IMR-90 (cell line): Measurements from ENCODE around the gene ABCC4. TPM values are rescaled to one million over a fixed set of nuclear protein-coding genes. Genes with fewer than 3 reads are reported as not detected.

Experiments used
- ATAC-seq: fragments of 200-7000 bp; cut with Tn5 transposase; 2 replicates; pipeline ENCODE4 v1.9.1; 2020; ENCODE audit warnings: low read depth, mild to moderate bottlenecking, moderate library complexity
- BruUV-seq: library from RNA; stranded (reverse); fragments of 400-500 nt; replicated peaks from 2 replicates; lab custom pipeline; 2021; lab: Mats Ljungman, UMichigan
- CTCF ChIA-PET: fragments of 300-600 bp; formaldehyde crosslinking; extraction: SDS; loops from one replicate; lab custom pipeline; 2021; ENCODE audit warnings: antibody characterized with exemption; lab: Yijun Ruan, JAX
- POLR2A ChIA-PET: fragments of 300-600 bp; sonication (Branson Sonifier 250); formaldehyde crosslinking; loops from one replicate; lab custom pipeline; 2022; ENCODE audit warnings: antibody characterized with exemption; ENCODE audit not compliant: unreplicated experiment; lab: Charles Lee
- DNase-seq: peaks from one replicate; pipeline ENCODE4 v3.0.0; 2013
- H2AFZ ChIP-seq: replicated peaks from 2 replicates; pipeline ENCODE3; 2013; ENCODE audit warnings: low read length, mild to moderate bottlenecking; ENCODE audit not compliant: poor library complexity
- H2AK5ac ChIP-seq: 2 replicates; pipeline ENCODE4 v1.6.1; 2013; ENCODE audit warnings: low read depth, low read length, inconsistent platforms
- H2AK9ac ChIP-seq: replicated peaks from 2 replicates; pipeline ENCODE3; 2013; ENCODE audit warnings: mild to moderate bottlenecking, low read depth, low read length, moderate library complexity; ENCODE audit not compliant: poor library complexity
- H2BK120ac ChIP-seq: 2 replicates; pipeline ENCODE4 v1.6.1; 2013; ENCODE audit warnings: low read depth, low read length, inconsistent platforms
- H2BK15ac ChIP-seq: 3 replicates; pipeline ENCODE4 v1.6.1; 2013; ENCODE audit warnings: low read depth, low read length, inconsistent platforms
- H2BK20ac ChIP-seq: 2 replicates; pipeline ENCODE4 v1.6.1; 2013; ENCODE audit warnings: low read depth, mild to moderate bottlenecking, inconsistent platforms, low read length, moderate library complexity
- H2BK5ac ChIP-seq: 2 replicates; pipeline ENCODE4 v1.6.1; 2013; ENCODE audit warnings: mild to moderate bottlenecking, low read depth, low read length, inconsistent platforms; ENCODE audit not compliant: poor library complexity, severe bottlenecking
- H3K14ac ChIP-seq: replicated peaks from 2 replicates; pipeline ENCODE4 v1.6.1; 2013; ENCODE audit warnings: low read depth, low read length, inconsistent platforms
- H3K18ac ChIP-seq: 2 replicates; pipeline ENCODE4 v1.6.1; 2013; ENCODE audit warnings: low read depth, low read length, control low read depth
- H3K23ac ChIP-seq: 2 replicates; pipeline ENCODE4 v1.6.1; 2013; ENCODE audit warnings: low read depth, low read length, inconsistent platforms
- H3K27ac ChIP-seq: 2 replicates; pipeline ENCODE4 v1.5.1; 2013; ENCODE audit warnings: mild to moderate bottlenecking, control low read depth, low read length; ENCODE audit not compliant: insufficient read depth
- H3K27me3 ChIP-seq: 2 replicates; pipeline ENCODE4 v1.6.1; 2013; ENCODE audit warnings: low read length; ENCODE audit not compliant: control insufficient read depth, insufficient read depth
- H3K36me3 ChIP-seq: 2 replicates; pipeline ENCODE4 v1.6.1; 2013; ENCODE audit warnings: low read length, mixed read lengths; ENCODE audit not compliant: control insufficient read depth, insufficient read depth
- H3K4ac ChIP-seq: 2 replicates; pipeline ENCODE4 v1.6.1; 2013; ENCODE audit warnings: low read depth, low read length, inconsistent platforms
- H3K4me1 ChIP-seq: 2 replicates; pipeline ENCODE4 v1.6.1; 2013; ENCODE audit warnings: low read length, mixed read lengths; ENCODE audit not compliant: control insufficient read depth, insufficient read depth
- H3K4me2 ChIP-seq: 2 replicates; pipeline ENCODE4 v1.6.1; 2013; ENCODE audit warnings: low read depth, mild to moderate bottlenecking, control low read depth, low read length, moderate library complexity
- H3K4me3 ChIP-seq: 2 replicates; pipeline ENCODE4 v1.5.1; 2013; ENCODE audit warnings: low read depth, mild to moderate bottlenecking, control low read depth, low read length, moderate library complexity; ENCODE audit not compliant: insufficient read depth
- H3K56ac ChIP-seq: 2 replicates; pipeline ENCODE4 v1.6.1; 2013; ENCODE audit warnings: low read length, inconsistent platforms; ENCODE audit not compliant: insufficient read depth; ENCODE audit errors: extremely low read depth
- H3K79me1 ChIP-seq, 2 experiments: 2 replicates each; pipeline ENCODE4 v1.6.1; 2013; ENCODE audit warnings: low read length in 2 of 2, inconsistent platforms in 1 of 2, low read depth in 1 of 2
- H3K9ac ChIP-seq: 2 replicates; pipeline ENCODE4 v1.6.1; 2013; ENCODE audit warnings: low read depth, low read length, control low read depth
- H3K9me1 ChIP-seq: 2 replicates; pipeline ENCODE4 v1.6.1; 2013; ENCODE audit warnings: low read length, inconsistent platforms; ENCODE audit not compliant: insufficient read depth
- H3K9me3 ChIP-seq: 2 replicates; pipeline ENCODE4 v1.6.1; 2013; ENCODE audit warnings: low read length; ENCODE audit not compliant: control insufficient read depth, insufficient read depth
- H4K20me1 ChIP-seq: 2 replicates; pipeline ENCODE4 v1.6.1; 2013; ENCODE audit warnings: low read length, inconsistent platforms; ENCODE audit not compliant: insufficient read depth
- H4K5ac ChIP-seq: 2 replicates; pipeline ENCODE4 v1.6.1; 2013; ENCODE audit warnings: mild to moderate bottlenecking, low read depth, low read length, control low read depth
- H4K8ac ChIP-seq, 2 experiments: 2 replicates each; pipeline ENCODE4 v1.6.1; 2013; ENCODE audit warnings: low read depth in 2 of 2, low read length in 2 of 2, control low read depth in 1 of 2, inconsistent platforms in 1 of 2
- H4K91ac ChIP-seq: 2 replicates; pipeline ENCODE4 v1.6.1; 2013; ENCODE audit warnings: low read depth, low read length, inconsistent platforms; ENCODE audit not compliant: insufficient read depth
- BHLHE40 ChIP-seq: fragments of 150-350 bp; IDR thresholded peaks from 2 replicates; pipeline ENCODE4 v1.6.1; 2016; ENCODE audit warnings: mild to moderate bottlenecking, low read depth, low read length
- CHD1 ChIP-seq: IDR thresholded peaks from 2 replicates; pipeline ENCODE4 v1.6.1; 2012; ENCODE audit warnings: low read depth, low read length, improper control_type of control experiment
- MAFK ChIP-seq: IDR thresholded peaks from 2 replicates; pipeline ENCODE4 v1.6.1; 2012; ENCODE audit warnings: low read depth, low read length, improper control_type of control experiment
- MXI1 ChIP-seq: IDR thresholded peaks from 2 replicates; pipeline ENCODE4 v1.6.1; 2012; ENCODE audit warnings: low read depth, mild to moderate bottlenecking, low read length, moderate library complexity, borderline replicate concordance
- POLR2A ChIP-seq: IDR thresholded peaks from 2 replicates; pipeline ENCODE4 v1.6.1; 2012; ENCODE audit warnings: mild to moderate bottlenecking, low read depth, low read length
- RAD21 ChIP-seq: IDR thresholded peaks from 2 replicates; pipeline ENCODE4 v1.6.1; 2012; ENCODE audit warnings: low read length, improper control_type of control experiment
- SMC3 ChIP-seq: fragments of 150-350 bp; IDR thresholded peaks from 2 replicates; pipeline ENCODE4 v1.6.1; 2016; ENCODE audit warnings: low read depth, mild to moderate bottlenecking, antibody characterized with exemption, low read length, moderate library complexity
- WGBS, 2 experiments: methylation state at CpG; one replicate each; pipeline versions ENCODE4 v1.1.5 to v1.1.7; 2013; ENCODE audit warnings: missing lambda C conversion rate in 2 of 2; ENCODE audit not compliant: insufficient read length in 1 of 2; ENCODE audit errors: extremely low coverage in 2 of 2; 5-methylcytosine and 5-hydroxymethylcytosine counted together
- dilution Hi-C: fragments of 300-500 bp; cut with HindIII; formaldehyde crosslinking; loops from one replicate; pipeline ENCODE4 v1.14.3; 2018; ENCODE audit warnings: low sequenced_read_pairs; ENCODE audit not compliant: unreplicated experiment
- in situ Hi-C: fragments of 300-500 bp; cut with MboI; formaldehyde crosslinking; loops from 3 replicates; pipeline ENCODE4 v1.14.3; 2019; ENCODE audit warnings: low sequenced_read_pairs, inconsistent platforms, mixed read lengths
- intact Hi-C: fragments of 100-400 bp; cut with micrococcal nuclease; formaldehyde crosslinking; loops from 2 replicates; pipeline ENCODE4 v1.10.0; 2022
- polyA plus RNA-seq, 3 experiments: library from polyadenylated mRNA; depleted of rRNA; stranded (reverse); fragments of >200 nt; gene quantifications; 2 replicates each; pipeline ENCODE4 v1.2.3, GENCODE V29; 2012; ENCODE audit warnings: low replicate concordance in 1 of 3
- total RNA-seq: library from RNA; depleted of rRNA; stranded (reverse); fragments of >200 nt; gene quantifications from 2 replicates; pipeline ENCODE4 v1.2.3, GENCODE V29; 2012
- TF ChIP-seq, protein P1 (sequence below): fragments of 150-350 bp; IDR thresholded peaks from 2 replicates; pipeline ENCODE4 v1.6.1; 2016; ENCODE audit warnings: low read depth, mild to moderate bottlenecking, low read length, moderate library complexity, borderline replicate concordance

Gene ABCC4
- total and polyA plus RNA-seq, 2 of the 4 experiments (the other 2 are of a cell fraction) = 16.6 to 41.4 TPM

- H3K56ac ChIP-seq = no peak overlapping the region
- no peak for DNase-seq
- no peak overlapping the region for H3K18ac ChIP-seq
- no peak overlapping the region for H3K4me3 ChIP-seq
- in situ Hi-C loops (no loop called here), intact Hi-C loops (no loop called here), dilution Hi-C loops (no loop called here)
- CTCF ChIA-PET = interaction anchor here (0.6 kb wide), 1 partner anchor 158 kb away, joined by 3 read pairs; no protein-coding TSS in a partner anchor
- H2BK15ac ChIP-seq = no peak overlapping the region
- H3K27ac ChIP-seq = no peak overlapping the region
- no peaks in the 10 kb centered on the region for H3K79me1 ChIP-seq
- H2BK120ac ChIP-seq = no peak overlapping the region
- no peaks in the 10 kb centered on the region for H3K9me3 ChIP-seq
- H3K14ac ChIP-seq = no peak overlapping the region
- H2AK5ac ChIP-seq = no peak overlapping the region
- no peaks in the 10 kb centered on the region for H3K4me1 ChIP-seq
- peaks cover 2% of the 10 kb centered on the region; the same call in 1 of the 2 replicates for H3K27me3 ChIP-seq
- no peak overlapping the region for H3K4me2 ChIP-seq
- no peak overlapping the region for H2BK5ac ChIP-seq
- no peaks in the 10 kb centered on the region for H3K36me3 ChIP-seq
- H4K5ac ChIP-seq = no peak overlapping the region
- no peak overlapping the region for H3K9ac ChIP-seq
- no CpG with 5 or more reads among the region's 5 CpGs for WGBS, 2 experiments
- H4K91ac ChIP-seq = no peak overlapping the region
- H3K4ac ChIP-seq = no peak overlapping the region
- H2BK20ac ChIP-seq = no peak overlapping the region
- no peak overlapping the region for H4K8ac ChIP-seq
- POLR2A ChIA-PET = no interaction called here
- ATAC-seq = no peak
- H4K20me1 ChIP-seq = no peaks in the 10 kb centered on the region
- H3K9me1 ChIP-seq = no peaks in the 10 kb centered on the region
- H3K23ac ChIP-seq = no peak overlapping the region
- no peak for TF ChIP-seq RAD21
- no peak for TF ChIP-seq POLR2A
- TF ChIP-seq BHLHE40 = no peak
- TF ChIP-seq MAFK = no peak
- TF ChIP-seq CHD1 = no peak
- TF ChIP-seq MXI1 = no peak
- TF ChIP-seq, protein P1, sequence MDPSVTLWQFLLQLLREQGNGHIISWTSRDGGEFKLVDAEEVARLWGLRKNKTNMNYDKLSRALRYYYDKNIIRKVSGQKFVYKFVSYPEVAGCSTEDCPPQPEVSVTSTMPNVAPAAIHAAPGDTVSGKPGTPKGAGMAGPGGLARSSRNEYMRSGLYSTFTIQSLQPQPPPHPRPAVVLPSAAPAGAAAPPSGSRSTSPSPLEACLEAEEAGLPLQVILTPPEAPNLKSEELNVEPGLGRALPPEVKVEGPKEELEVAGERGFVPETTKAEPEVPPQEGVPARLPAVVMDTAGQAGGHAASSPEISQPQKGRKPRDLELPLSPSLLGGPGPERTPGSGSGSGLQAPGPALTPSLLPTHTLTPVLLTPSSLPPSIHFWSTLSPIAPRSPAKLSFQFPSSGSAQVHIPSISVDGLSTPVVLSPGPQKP = no peak
- TF ChIP-seq SMC3 = no peak
- H2AK9ac ChIP-seq = no peak overlapping the region
- H2AFZ ChIP-seq = no peak overlapping the region
- no TSS peak for BruUV-seq
These were observed 314.2 kb downstream of the ABCC4 start for GRCh38 chr13:94987081-94987480.
